ENCODE data around the gene HS3ST4. TPM values are rescaled to one million over a fixed set of nuclear protein-coding genes. Genes with fewer than 3 reads are reported as not detected.

Gene HS3ST4
- total and polyA plus RNA-seq, 2 of the 8 experiments (the other 6 are each of a cell fraction or from before 2014, with no cell fraction given) = 1.9 to 3.3 TPM

MicroRNAs within 50 kb of the gene (microRNA counts, 767-probe panel; counts per million panel counts)
- 879 counts per million, percentile 95 among the panel's probes with 10 or more counts for microRNA hsa-miR-548w

Small RNA genes within 50 kb of the gene (microRNA-seq; reads per million reads assigned to microRNA genes)
- 0 reads per million in 2 experiments for gene MIR548W (ENCODE audit: borderline microRNAs expressed in 2 of 2, borderline number of aligned reads in 2 of 2, borderline replicate concordance in 1 of 2)

Small RNA genes within 50 kb of the gene (small RNA-seq; reads per million reads assigned to genes)
- gene HMGN2P3 (ENCODE audit: insufficient read depth) (not detected), gene MIR548W (ENCODE audit: insufficient read depth) (not detected), gene RNA5SP405 (ENCODE audit: insufficient read depth) (not detected)
